Mammary epithelial cell (primary cell): ENCODE results near the gene FCAR.

Experiments
- EZH2 ChIP-seq: IDR thresholded peaks from 2 replicates; pipeline ENCODE4 v1.6.1; 2012; ENCODE audit warnings: low read length, inconsistent platforms, borderline replicate concordance
- TF ChIP-seq, protein P1 (sequence below), 2 donors: IDR thresholded peaks in 1 of 2; conservative IDR thresholded peaks in 1 of 2; 2 replicates each; pipeline ENCODE4 v1.5.1; 2011 to 2012; ENCODE audit warnings: inconsistent platforms in 2 of 2, low read length in 2 of 2, mild to moderate bottlenecking in 2 of 2, control low read depth in 1 of 2, low read depth in 1 of 2; ENCODE audit not compliant: insufficient read depth in 1 of 2; ENCODE audit errors: extremely low read depth in 1 of 2

DNA sequence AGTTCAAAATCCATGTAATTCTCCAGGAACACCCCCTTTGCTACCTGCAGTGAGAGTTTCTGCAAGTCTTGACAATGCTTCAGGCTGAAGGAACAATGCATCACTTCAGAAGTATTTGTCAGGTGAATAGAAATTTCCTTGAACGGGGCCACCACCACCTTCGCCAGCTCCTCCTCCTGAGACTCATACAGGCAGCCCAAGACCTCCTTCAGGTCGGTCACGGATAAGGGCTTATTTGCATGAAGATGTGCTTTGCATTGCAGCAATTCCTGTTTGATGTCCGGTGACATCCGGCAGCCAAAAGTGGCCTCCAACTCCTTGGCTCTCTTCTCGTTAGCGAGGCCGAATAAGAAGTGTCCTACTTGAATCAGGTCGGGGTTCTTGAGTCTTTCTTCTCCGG, 64.9 kb downstream of the FCAR start:
- TF ChIP-seq, protein P1, sequence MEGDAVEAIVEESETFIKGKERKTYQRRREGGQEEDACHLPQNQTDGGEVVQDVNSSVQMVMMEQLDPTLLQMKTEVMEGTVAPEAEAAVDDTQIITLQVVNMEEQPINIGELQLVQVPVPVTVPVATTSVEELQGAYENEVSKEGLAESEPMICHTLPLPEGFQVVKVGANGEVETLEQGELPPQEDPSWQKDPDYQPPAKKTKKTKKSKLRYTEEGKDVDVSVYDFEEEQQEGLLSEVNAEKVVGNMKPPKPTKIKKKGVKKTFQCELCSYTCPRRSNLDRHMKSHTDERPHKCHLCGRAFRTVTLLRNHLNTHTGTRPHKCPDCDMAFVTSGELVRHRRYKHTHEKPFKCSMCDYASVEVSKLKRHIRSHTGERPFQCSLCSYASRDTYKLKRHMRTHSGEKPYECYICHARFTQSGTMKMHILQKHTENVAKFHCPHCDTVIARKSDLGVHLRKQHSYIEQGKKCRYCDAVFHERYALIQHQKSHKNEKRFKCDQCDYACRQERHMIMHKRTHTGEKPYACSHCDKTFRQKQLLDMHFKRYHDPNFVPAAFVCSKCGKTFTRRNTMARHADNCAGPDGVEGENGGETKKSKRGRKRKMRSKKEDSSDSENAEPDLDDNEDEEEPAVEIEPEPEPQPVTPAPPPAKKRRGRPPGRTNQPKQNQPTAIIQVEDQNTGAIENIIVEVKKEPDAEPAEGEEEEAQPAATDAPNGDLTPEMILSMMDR (conservative IDR thresholded peaks at IDR 0.05 in 1 of 2, IDR thresholded peaks at IDR 0.05 in 1 of 2; ENCODE audit: extremely low read depth in 1 of 2, insufficient read depth in 1 of 2, low read depth in 1 of 2, low read length in 2 of 2) = no peak
- no peak for TF ChIP-seq EZH2
